Measurements from ENCODE around the gene CRAT.

The CRAT gene

DNA sequence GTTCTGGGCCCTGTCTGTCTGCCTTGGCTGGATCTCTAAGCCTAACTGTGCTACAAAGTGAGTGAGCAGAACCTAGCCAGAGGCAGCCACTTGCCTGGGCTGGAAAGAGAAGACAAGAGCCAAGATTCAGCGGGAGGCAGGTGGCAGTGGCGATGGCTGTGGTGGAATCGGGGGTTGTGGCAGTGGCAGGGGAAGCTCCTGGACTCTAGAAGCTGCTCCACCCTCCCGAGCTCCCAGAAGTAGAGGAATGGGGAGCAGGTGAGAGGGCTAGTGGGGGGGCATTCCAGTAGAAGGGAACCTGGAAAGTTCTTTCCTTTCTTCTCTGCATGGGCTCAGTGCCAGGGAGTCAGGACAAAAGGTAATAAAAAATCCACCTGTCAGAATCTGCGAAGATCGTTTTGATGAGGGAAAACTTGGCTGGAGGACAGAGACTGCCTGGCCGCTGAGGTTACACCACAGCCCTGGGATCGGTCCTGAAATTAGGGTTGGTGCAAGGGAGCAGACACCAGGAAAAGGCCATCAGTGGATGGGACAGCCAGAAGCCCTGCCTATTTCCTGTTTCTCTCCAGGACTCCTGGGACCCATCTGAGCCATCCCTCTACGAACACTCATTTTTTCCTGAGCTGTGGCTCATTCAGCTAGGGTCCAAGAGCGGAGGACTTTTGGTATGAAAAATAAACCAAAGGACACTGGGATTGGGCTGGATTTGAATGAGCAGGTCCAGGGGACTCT, 1.6 kb downstream of the CRAT start:
- DNase-seq: no peak

DNA sequence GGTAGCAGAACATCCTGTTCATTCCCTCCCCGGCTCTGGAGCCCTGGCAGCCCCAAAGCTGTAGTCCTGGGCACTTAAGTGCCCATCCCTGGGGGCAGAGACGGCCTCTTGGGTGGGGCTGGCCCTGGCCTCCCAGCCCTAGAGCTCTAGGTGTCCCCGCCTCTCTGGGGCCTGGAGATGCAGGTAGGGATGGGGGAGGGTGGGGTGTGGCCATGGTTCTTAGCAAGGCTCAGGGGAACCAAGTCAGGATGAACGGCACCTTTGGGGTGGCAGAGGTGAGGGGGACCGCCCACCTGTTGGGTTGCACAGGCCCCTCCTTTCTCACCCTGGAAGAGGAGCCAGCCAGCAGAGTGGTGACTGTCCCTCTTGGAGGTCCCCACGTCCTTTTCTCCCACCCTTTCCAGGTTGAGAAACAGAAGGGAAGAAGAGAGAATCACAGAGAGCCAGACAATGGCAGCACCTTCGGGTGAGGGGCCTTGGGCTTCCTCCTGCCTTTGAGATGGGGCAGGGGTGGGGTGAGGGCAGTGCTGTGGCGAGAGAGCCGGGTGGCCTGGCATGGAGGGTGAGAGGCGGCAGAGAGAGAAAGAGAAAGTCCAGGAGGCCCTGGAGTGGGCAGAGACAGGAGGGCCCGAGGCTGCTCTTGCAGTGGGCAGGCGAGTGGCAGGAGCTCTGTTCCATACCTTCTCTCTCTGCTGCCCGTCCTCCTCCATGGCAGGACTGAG, 2.3 kb downstream of the CRAT start:
- DNase-seq: no peak

DNA sequence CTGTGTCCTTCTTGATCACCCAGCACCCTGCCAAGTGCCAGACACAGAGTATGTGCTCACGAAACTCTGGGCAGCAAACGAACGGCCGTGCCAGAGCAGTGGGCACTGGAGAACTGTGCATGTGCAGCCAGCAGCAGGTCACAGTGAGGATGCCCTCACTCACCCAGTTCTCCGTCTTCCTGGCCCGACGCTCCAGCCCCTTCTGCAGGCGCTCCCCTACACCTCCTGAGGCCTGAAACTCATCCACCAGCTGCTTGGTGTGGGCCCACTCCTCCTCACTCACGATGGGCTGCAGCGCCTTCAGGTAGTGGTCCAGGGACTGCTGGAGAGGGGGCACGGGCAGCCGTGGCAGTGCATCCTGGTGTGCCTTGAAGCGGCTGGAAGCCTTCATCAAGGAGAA, 2.9 kb downstream of the CRAT start:
- DNase-seq: no peak

DNA sequence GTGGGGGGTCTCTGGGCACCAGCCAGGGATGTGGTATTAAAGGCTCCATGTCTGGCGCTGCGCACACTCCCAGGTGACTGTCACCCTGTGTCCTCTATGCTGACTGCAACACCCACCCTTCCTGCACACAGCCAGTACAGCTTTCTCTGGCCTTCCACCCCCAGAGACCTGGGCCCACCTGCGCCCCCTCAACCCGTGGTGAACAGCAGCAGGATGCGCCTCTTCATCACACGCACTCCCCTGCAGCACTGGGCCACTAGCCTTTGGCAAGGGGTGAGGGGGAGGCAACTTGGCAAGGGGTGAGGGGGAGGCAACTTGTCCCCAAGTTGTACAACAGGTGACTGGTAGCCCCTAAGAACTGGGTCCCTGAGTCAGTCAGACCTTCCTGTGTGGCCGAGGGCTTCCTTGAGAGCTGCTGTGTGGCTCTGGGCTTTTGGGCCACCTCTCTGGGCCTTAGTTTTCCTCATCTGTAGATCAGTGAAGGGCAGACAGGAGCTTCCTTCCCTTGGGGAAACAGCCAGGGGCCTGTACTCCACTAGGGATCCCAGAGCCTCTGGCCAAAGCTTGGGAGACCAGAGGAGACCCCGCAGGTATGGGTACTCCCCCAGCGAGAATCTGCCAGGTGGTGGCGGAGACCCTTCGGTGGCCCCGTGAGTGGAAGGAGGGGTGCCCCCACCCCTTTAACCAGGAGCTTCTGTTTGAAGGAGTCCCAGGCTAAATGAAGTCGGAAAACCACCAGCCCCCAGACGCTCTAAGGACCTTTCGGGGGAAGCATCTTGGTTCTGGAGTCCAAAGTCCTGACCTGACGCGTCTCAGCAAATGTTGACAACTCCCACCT, 4.5 kb downstream of the CRAT start:
- DNase-seq: no peak

DNA sequence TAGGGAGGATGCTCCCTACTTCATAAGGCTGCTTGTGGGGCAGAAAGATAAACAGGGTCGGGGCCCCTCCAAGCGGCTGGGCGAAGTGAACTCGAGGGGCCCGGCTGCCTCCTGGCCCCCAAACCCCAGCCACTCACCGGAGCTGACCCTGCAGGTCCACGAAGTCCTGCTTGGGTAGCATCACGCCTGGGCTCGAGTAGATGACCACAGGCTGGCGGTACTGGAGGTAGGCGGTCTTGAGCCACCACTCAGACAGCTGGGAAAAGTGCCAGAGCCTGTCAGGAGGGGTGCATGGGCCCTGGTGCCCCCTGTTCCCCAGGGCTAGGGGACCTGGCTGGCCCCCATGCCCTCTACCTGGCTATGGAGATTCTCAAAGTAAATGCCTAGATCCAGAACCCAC, 6.5 kb downstream of the CRAT start:
- DNase-seq: no peak

DNA sequence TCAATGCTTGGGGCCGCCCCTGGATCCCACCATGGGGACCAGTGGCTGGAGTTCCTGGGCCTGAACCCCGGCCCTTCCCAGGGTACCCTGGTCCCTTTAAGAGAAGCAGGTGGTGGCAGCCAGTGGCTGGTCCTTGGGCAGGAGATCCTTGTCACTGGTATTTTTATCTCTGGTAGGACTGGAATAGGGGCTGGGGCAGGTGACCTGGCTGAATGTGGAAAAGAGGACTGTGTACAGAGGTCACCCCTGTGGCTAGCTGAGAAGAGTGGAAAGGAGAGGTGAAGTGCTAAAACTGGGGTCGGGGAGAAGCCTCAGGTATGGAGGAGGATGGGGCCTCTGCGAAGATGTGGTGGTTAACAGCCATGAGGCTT, 7.0 kb downstream of the CRAT start:
- DNase-seq: no peak

DNA sequence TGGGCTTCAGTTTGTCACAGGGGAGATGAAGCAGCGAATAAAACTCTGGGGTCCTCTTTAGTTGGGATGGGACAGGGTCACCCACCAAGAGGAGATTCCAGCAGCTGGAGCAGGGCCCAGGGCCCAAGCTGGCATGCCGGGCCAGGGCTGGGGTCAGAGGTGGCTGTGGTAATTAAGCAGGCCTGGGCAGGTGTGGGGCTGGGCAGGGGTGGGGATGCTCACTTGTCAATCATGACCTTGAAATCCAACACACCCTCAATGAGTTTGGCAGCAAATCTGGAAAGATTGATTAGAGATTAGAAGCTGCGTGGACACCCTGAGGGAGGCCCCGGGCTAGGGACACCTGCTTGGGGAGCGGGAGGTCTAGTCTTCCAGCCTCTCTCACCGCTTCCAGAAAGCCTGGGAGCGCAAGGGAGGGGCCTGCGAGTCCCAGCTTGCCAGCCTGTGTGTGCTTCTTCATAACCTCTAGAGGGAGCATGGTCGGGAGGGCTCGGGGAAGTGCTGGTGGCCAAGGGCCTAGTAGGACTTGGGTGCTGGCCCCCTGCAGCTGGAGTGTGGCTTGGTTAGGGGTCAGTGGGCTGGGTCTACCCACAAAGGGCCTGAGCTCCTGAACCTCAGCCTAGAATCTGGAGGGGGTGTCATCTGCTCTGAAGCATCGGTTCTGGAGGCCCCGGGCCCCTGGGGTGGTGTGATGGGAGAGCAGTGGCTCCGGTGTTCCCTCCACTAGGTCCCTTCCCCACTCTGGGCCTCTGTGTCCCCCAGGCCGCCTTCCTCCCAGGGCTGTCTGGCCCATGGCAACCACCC, 7.6 kb downstream of the CRAT start:
- DNase-seq: peak; percentile 46 to 70

DNA sequence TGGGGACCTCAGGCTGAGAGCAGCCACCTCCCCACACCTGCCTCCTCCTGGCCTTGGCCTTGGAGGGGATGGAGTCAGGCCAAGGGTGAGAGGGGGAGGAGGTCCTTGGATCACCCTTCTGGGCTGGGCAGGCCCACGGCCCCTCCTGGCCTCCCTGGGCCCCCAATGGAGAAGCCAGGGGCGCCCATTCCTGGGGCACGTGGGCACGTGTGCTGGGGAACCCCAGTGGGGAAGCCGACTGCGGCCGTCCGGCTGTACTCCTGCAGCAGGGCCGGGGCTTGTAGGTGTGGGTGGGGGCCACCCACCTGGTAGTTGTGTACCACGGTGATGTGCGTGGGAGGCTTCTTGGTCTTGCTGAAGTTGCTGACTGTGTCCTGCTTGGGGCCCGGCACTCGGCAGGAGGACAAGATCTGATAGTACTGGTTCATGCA, 8.5 kb downstream of the CRAT start:
- DNase-seq: no peak

DNA sequence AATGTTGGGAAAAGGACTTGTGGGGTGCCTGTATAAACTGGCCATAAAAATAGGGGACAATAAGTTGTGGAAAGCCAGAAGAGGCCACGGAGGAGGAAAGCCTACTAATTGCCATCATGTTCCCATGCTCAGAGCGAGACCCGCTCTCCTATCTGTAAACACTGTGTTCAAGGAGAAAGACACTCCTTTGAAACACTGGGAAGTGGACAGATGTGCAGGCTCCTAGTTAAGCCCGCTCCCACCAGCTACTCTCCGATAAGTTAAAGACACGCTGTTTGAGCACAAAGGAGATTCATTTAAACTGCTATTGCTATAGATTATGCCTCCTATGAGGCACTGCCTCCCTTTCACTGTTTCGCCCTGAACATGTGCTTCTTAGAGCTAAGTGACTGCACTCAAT, 9.3 kb downstream of the CRAT start:
- no peak for DNase-seq

DNA sequence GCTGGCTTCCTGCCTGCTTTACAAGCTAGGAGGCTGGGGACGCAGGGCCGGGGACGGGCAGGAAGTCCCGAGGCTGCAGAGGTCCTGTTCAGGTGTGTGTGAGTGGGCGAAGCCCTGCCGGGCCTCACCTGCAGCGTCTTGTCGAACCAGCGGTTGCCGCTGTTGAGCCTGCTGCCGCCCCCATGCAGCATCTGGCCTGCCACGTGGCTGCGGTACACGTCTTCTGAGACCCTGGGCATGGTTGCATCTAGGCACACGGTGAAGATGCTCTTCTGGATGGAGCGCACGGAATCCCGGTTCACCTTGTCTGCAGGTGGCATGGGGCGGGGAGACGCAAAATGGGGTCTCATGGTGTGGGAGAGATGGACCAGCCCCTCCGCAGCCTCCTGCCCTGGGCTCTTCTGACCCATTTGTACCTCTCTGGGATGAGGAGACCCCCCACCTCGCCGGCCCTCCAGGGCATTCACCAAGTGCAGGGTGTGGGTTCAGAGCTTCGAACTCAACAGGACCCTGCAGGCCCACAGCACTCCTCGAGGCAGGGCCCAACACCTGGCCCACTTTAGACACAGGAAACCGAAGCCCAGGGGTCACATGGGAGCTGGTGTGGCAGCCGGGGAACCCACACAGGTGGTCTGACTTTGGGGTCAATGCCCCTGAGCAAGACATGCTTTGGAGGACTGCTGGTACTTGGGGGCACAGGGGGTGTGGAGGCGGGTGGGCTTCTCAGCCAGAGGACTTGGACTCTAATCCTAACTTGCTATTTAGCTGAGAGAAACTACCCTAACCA, 10.0 kb downstream of the CRAT start:
- DNase-seq: no peak

DNA sequence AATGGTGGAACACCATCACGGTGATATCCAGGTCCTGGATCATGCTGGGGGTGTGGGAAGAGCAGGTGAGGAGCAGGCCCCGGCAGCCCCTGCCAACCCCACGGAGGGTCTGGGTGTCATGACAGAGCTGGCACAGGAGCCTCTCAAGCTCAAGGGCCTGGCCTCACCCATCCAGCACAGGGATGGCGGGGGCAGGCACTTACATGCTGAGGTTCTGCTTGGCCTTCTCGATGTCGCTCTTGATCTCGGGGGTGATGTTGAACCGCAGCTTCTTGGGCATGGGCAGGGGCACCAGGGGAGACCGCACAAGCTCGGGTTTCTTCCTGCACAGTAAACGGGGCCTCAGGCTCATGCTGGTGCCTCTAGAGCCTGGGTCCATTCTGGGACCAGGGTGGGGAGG, 12.3 kb downstream of the CRAT start:
- no peak for DNase-seq

DNA sequence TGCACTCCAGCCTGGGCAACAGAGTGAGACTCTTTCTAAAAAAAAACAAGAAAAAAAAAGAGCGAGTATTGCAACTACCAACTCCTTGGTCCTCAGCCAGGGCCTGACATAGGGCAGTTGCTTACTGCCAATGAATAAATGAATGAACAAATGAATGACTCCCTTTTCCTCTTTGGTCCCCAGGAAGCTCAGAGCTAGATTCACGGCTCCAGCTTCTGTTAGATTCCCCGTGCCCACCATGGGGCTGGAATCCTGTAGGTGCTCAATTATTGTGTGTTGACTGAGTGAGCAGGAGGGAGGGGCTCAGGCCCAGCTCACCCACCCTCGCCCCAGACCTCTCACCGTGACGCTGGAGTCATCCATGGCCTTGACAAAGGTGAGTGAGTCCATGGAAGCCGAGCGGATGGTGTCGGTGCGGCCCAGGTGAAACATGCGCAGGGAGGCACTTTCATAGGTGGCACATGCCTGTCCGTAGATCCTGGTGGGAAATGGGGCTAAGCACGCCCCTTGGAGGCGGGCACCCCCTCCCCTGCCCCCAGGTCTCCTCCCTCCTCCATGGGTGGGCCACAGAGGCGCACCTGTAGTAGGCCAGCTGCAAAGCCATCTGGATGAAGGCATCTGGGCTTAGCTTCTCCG, 12.8 kb downstream of the CRAT start:
- no peak for DNase-seq

DNA sequence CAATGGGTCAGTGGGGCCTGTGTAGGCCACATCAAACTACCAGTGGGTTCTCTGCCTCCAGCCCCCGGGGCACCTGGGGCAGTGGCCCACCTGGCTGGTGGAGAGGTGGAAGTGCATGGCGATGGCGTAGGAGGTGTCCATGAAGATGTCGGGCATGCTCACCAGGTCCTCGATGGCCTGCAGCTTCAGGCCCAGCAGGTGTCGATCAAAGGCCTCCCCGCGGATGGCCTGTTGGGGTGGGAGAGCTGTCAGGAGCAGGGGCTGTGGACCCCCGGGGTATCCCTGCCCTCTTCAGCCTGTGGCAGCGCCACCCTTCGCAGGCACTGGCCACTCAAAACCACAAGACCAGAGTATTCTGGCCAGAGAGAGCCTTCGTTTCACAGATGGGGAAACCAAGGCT, 14.7 kb downstream of the CRAT start:
- DNase-seq: no peak

DNA sequence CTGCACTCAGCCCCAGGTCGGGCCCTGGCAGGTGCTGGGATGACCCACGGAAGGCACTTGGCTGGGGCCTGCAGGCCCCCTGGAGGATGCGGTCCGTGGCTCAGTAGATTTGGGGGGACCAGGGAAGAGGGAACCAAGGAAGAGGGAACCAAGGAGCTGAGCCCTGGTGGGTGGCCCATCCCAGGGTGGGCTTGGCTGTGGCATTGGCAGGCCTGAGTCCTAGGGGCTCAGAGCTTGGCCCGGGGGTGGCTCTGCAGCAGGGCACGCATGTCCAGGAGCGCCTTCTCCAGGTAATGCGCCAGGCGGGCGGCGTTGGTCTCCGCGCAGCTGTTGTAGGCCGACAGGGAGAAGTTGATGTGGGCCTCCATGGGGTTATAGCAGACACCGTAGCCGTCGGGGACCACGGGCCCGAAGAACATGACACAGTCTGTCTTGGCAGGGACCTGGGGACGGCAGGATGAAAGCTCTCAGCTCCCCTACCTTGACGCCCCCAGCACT, 15.4 kb downstream of the CRAT start:
- DNase-seq: no peak

DNA sequence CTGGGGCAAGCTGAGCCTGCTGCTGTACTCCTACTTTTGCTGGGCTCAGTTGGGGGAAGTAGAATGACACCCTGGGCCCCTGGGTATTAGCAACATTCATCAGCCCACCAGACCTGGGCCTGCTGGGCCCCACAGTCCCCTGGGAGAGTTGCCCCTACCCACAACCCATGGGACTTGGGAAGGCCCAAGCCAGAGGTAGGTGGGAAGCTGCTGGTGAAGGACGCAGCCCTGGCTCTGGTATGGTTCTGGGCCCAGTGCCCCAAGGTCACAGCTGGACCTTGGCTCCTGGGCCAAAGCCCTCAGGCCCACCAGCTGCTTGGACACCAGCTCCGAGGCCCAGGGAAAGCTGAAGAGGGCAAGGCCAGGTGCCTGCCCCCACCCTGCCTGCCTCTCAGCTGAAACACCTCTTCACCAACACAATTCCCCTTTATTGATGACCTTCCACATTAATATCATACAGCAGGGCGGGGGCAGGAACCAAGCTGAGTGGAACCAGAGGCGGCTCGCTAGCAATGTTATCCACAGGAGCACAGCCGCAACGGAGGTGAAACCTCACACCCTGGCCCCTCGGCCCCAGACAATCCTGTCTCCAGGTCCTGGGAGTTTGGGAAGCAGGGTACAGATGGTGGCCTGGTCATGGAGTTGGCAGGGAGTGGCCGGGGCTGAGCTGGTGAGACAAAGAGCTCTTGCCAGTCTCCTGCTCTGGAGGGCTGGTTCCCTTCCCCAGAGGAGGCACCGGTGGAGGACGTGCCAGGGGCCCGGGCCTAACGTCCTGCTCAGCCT, 16.0 kb downstream of the CRAT start:
- DNase-seq: no peak

DNA sequence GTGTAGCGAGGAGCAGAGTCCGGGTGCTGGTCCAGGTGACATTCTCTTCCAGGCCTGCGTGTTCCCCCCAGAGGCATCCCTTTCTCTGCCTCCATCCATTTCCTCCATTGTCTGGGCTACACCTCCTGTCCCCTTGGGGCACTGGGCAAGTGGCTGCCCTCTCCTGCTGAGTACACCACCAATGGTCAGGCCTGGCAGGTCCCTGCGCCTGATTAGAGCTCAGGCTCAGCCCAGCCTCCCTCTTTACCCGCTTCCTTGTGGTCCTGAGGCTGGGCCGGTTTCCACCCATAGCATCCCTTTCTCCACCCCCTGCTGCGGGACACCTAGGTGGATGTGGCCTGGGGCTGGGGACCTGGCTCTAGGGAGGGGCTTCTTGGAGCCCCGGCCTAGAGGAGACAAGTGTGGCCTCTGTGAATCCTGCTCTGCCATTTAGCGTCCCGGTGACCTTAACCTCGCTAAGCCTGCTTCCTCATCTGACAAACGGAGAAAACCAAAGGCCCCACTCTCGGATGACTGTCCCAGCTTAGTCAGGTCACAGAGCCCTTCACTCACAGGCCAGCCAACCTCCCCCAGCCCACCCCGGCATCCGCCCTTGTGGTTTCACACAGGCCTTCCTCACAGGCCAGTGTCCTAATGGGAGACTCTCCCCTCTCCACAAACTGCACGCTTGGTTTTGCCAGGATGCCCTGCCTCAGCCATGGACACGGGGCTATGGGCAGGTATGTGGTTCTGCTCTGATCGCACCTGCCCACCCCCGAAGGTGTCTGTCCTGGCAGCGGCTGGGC, 16.8 kb downstream of the CRAT start:
- no peak for DNase-seq

DNA sequence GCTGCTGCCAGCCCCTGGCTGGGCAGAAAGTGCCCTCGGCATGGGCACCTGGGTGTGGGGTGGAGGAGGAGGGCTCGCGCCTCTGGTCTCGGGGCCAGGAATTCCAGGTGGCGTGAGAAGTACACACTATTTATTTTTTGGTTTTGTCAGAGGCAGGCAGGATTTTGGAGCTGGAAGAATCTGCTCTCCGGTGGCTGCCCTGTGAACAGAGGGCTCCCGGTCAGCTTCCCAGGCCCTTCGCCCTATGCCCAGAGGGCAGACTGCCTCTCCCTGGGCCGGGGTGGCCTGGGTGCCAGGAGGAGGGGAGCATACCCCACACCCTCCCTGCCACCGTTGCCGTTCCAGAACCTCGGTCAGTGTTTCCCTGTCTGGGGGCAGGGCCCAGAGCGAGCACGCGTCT, 21.3 kb downstream of the CRAT start:
- DNase-seq: no peak

DNA sequence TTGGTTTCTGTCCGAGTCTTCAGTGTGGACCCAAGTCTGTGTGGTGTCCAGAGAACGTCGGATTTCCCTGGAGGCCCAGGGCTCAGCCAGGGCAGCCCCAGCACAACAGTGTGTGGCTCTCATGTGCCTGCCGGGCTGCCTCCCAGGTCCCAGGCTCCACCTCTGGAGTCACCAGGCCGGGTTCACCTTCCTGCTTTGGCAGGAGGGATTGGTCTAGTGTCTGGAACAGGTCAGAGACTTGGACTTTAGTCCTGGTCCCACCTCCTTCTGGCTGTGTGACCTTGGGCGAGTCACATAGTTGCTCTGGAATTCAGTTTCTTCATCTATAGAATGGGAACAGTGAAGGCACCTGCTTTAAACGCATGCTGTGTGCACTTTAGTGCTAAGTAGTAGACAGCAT, 26.5 kb downstream of the CRAT start:
- DNase-seq: no peak

DNA sequence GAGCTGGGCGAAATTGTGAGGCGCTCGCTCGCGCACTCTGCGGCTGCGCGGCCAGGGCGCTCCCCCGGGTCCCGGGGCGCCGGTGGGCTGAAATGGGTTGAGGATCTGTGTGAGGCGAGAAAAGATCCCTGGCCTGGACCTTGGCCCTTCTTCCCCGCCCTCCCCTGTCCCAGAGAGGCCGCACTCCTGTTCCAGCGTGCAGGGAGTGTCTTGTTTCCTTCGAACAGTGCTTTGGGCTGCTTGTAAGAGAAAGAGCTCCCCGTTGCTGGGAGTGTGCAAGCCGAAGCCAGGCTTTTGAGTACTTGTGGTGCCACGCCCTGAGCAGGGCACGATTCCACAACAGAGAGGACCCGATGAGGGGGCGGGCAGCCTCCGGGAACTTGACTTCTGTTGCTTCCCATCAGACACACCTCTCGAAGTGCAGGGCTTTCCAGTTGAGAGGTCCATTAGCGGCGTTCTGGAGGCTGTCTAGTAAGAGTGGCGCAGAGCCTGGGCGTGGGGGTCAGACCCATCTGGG, 29.1 kb downstream of the CRAT start:
- DNase-seq: peak in 1 of 2 experiments; percentile 47

Measured in NCI-H524 (cell line).